ENCODE results near the gene ATG4C.
A peak's percentile ranks its signal among the peaks of the same experiment; 100 is the strongest.

The ATG4C gene

DNA sequence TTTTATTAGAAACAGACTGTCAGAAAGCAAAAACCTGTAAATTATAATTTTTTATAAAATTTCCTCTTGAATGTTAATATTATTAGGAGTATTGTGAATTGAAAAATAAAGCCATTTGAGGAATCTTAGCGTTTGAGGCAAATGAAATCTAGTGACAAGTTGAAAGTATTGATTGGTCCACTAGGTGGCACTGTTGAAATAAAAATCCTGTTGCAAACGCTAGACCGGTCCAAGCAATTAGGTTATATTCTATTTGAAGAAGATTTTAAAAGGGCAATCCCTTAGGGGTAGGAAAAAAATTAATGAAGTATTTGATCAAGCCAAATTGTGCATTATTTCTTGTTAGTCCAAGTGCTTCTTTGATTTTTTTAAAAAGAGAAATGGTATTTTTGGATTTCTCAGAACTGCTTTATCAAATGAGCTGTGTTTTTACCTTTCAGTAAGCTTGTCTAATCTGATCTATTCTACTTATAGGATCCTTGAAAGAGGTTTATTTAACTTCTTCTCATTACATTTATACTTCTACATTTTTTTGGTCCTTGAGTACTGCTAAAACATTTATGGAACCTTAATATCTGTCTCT, 57.7 kb downstream of the ATG4C start:
- DNase-seq: peak; percentile 19

DNA sequence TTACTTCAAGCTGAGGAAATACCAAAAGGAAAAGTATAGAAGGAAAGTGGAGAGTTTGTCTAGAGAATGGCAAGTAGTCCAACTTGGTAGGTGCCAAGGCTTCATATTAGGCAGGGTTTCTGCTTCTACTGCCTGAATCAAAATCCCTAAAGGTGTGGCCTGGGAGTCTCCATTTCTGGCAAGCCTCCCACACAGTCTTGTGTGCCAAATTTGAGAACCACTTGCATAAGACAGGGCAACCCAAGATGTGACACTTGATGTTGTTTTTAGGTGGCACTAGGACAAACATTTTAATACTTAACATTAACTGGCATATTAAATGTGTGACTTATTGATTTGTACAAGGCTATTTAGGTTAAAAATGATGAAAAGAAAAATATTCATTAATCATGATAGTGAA, 60.1 kb downstream of the ATG4C start:
- DNase-seq: no peak

DNA sequence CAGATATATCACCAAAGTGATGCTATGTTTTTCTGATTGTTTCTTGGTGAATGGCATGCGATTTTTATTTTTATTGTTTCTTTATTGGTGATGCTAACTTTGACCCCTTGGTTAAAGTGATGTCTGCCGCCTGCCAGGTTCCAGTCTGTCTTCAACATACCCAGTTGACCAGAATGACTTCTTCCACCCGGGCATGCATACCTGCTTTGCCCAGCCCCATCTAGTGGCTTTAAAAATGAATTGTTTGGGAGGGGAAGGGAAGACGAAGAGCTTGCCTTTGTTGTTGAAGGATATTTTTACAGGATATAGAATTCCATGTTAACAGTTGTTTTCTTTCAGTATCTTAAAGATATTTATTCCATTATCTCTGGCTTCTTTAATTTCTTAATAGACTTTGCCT, 65.1 kb downstream of the ATG4C start:
- DNase-seq: no peak

DNA sequence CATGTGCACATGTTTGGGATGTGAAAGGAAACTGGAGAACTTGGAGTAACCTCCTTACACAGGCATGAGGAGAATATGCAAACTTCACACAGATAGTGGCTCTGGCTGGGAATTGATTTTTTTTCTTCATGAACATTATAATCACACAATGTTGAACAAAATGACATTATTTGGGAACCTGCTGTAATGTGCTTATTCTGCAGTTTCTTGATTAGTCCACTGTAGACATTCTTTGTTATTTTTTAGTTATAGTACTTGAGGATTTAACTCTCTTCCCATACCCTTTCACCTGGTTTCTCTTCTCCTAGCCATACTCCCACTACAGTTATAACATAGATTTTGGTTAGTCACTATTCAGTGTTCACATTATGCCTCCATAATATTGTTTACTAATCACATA, 68.3 kb downstream of the ATG4C start:
- DNase-seq: no peak

DNA sequence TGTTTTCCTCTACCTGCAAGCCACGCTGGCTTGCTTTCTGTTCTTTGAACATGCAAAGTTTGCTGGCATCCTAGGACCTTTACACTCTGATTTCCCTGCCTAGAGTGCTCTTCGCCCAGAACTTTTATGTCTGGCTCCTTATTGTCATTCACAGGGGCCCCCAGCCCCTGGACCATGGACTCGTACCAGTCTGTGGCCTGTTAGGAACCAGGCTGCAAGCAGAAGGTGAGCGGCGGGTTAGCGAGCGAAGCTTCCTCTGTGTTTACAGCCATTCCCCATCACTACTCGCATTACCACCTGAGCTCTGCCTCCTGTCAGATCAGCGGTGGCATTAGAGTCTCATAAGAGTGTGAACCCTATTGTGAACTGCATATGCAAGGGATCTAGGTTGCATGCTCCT, 73.0 kb downstream of the ATG4C start:
- DNase-seq: no peak

DNA sequence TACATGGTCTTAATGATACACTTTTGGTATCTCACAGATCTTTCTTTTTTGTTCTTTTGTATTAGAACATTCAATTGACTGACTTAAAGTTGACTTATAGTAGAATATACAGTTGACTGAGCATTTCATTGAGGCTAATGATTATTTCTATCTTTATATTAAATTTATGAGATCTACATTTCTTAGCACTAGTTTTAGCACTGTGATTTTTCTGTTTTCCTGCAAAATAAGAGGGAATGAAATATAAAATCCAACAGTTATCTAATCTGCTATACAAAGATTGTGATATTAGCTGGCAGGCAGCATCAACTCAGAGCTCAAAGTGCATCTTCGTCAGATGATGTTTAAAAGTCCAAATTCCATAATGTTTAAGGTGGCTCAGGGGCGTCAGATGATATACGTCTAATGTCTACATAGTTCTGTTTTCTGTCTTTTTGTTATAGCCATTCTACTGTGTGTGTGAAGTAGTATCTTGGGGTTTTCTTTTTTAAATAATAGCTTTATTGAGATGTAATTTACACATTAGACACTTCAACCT, 85.4 kb downstream of the ATG4C start:
- no peak for DNase-seq

DNA sequence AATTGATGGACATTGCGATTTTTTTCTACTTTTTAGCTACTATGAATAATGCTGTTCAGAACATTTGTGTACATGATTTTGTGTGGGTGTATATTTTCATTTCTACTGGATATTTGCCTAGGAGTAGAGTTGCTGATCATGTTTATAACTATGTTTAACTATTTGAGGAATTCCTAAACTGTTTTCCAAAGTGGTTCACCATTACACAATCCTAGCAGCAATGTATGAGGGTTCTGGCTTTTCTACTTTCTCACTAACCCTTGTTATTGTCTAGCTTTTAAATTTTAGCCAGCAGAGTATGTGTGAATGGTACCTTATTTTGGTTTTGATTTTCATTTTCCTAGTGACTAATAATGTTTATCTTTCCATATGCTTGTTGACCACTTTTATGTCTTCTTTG, 86.2 kb downstream of the ATG4C start:
- DNase-seq: no peak

DNA sequence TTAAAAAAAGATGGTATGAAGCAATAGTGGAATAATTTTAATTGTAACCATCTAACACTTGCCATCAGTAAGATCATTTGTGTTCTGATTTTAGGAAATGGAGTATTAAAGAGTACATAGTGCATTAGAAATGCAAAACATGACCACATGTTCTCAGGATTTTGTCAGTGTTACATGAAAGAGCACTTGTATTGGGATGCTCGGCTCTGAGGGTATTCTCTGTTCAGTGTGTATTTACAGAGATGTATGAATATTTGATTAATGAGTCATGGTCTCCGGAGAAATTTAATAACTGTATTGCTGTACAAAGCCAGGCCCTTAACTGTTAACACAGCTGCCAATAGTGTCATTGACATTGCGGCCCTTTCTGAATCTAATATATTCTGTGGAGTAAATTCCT, 91.7 kb downstream of the ATG4C start:
- no peak for DNase-seq

DNA sequence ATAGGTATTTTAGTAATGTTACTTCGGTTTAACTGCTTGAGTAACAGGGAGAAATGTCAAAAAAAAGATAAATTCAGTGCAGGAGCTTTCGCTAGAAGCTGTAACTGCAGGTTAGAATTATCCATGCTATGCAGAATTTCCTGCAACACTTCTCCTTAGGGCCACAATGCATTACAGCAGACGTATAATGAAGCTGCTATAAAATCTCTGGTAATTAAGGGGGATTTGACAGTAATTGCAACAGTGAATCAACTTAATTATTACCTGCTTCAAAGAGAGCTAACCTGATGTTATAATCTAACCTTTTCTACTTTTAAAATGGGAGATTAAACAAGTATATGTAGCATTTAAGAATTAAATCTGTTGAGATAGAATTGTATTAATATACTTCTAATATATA, 92.6 kb downstream of the ATG4C start:
- no peak for DNase-seq

DNA sequence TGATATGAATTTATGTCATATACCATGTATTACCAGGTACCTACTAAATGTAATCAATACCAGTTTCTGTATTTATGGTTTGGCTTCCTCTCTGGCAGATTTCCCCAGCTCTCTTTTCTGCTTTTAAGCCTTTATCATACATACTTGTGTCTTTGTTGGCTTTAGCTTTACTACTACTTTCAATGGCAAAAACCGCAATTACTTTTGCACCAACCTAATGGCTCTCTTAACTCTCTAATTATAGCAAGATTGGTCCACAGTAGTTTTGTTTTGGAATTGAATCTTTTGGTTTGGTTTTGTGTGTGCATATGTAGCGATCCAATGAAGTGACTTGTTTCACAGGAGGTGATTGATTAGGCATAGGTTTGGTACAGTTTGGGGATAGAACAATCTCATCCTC, 93.6 kb downstream of the ATG4C start:
- no peak for DNase-seq

DNA sequence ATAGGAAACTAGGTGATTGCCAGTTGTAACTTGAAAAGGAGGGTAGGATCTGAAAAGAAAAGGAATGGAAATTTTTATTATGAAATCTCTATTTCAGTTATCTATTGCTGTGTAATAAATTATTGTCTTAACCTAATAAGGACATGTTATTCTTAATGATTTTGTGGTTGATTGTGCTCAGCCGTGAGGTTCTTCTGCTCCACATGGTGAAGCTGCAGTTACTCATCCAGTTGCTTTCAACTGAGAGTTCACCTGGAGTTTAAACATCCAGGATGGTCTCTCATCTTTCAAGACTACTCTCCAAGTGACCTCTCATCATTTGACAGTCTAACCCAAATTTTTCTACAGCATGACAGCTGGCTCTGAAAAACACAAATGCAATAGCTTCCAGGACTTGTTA, 96.0 kb downstream of the ATG4C start:
- DNase-seq: no peak

DNA sequence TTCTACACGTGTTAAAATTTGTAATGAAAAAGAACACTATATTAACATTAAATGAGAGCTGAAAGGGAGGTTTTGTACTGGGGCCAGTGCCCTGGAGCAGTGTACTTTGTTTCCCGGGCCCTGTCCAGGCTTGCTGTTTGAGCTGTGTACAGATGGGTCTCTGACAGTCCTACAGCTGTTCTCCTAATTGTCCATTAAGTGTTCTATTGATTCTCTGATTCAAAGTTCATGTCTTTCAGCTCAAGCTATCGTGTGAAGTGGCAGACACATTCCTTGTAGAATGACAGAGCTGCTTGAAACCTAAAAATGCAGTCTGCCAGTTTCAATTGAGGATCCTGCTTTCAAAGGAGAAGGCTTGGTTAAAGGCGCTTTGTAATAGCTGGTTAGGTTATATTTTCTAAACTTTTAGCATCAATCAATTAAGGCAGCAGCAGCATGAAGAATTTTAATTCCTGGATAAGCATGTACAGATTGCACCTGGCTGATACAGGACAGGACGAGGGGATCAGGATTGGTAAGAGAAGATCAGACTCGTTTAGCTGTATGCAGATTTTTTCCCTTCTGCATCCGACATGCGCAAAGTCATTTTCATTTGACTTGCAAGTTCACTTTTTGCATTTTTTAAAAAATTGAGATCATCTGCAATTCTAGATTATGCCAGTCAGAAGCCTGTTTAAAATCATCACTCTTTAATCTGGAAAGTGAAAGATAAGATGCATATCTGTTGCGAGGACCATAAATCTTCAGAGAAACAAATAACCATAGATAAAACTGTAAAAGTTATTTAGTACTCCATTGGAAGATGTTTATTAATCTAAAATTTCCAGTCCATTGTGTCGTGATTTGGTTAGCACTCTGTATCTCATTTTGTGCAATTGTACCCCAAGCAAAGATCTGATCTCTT, 98.5 kb downstream of the ATG4C start:
- no peak for DNase-seq

DNA sequence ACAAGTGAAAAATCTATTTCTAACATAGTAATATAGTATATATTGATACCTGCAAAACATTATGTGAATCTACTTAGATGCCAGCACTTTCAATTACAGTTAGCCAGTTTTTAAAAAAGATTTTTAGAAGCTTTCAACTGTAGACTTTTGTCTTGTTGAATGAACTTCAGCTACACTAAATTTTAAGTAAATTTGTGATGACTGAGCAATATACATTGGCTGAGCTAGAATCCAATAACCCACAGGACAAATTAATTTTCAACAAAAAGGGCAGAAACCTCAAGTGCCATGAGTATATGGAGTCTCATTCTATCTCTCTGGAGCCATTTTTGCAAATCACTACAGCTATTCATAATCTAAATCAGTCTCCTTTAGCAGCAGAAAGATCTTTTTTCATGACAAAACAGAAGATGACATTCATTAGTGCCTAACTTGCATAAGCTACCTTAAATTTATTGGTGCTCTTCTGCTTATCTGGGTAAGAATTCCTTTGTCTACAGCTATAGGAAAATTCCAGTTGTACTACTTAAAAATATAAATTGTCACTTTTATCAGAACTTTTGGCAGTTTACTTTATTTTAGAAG, 100.3 kb downstream of the ATG4C start:
- no peak for DNase-seq

DNA sequence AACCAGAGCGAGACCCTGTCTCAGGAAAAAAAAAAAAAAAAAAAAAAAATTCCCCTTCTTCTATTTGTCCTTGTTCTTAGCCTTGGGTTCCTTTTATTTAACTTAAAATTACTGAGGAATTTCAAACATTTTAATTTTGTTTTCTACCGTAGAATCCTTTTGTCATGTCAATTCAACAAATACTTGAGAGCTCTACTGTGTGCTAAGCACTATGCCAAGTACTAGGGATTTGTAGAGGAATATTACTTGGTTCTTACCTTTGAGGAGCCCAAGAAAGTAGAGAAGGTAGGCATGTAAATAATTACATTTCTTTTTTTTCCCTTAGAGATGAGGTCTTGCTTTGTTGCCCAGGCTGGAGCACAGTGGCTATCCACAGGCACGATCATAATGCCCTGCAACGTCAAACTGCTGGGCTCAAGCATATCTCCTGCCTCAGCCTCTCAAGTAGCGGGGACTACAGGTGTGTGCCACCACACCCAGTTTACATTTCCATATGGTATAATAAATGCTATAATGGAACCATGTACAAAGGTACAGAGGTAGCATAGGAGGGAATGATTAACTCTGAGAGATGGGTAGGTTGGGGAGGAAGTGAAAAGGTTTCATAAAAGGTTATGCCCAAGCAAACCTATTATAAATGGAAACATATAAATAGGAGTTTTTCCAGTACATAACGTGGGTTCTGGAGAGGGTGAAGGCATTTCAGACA, 104.0 kb downstream of the ATG4C start:
- DNase-seq: no peak

DNA sequence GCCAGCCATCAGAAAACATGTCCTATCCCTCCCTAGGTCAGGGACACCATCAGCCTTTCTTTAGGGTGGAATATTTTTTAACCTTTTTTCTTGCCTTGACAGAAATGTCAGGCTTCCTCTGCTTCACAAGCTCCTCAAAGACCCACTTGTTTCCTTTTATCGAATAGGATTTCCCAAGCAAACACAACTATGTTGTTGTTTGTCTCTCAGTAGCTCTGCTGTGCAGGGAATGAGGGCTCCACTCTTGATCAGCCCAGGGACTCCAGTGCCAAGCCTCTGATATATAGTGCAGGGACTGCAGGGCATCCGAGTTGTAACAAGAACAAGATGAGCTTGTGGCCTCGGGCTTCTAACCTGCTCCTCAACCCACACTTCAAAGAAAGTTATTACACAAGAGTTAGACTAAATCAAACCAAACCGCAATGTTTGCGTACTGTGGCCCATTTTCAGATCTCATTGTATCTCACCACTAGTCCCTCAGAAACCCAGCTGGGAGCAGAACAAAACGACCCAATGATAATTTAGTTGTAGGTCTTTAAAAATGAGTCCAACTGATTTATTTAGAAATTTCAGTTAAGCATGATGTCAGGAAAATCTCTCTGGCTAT, 108.1 kb downstream of the ATG4C start:
- no peak for DNase-seq

DNA sequence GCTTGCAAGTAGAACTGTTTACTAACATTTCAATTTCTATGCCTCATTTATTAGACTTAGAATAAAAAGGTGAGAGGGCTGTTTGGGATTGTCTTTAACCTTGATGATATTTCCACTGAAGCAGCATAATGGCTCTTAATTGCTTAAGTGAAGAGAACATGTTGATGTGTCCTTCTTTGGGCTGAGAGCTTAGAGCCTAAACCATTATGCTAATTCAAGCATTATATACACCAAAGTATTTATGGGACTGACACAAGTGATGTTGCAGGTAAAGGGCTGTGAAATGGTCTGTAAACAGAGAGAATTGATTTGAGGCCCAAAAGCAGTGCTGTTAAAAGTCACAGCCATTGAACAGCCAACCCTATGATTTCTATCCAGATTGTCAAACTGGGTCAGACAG, 113.9 kb downstream of the ATG4C start:
- no peak for DNase-seq

DNA sequence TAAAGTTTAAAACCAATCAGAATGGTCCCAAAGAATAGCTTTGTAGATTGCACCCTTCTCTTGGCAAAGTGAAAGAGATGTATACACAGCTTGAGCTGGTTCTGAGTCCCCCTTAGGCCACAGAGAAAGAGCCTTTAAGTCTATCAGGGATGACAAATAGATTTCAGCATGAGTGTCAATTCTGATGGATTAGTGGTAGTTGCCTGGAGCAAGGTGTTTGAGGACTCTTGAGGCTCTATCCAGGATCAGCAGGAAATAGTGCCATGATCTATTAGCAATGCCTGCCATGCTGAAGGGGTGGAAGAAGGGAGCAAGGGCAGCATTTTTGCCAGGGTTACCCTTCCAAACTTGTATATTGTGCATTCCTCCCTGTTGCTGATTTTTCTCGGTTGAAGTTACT, 116.6 kb downstream of the ATG4C start:
- no peak for DNase-seq

DNA sequence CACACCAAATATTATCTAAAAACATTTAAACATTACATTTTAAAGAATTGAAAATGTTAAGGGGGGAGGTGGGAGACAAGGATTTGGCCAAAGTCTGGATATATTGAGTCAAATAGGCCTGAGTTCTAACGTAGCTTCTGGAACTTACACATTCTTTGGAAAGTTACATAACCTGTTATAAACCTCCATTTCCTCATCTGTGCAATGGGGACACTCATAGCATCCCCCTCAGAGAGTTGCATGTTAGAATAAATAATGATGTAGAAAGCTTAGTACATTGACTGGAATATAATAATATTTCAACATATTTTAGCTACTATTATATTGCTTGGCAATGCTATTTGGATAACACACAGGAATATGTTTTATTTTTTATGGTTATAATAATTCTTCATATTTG, 117.7 kb downstream of the ATG4C start:
- DNase-seq: no peak

DNA sequence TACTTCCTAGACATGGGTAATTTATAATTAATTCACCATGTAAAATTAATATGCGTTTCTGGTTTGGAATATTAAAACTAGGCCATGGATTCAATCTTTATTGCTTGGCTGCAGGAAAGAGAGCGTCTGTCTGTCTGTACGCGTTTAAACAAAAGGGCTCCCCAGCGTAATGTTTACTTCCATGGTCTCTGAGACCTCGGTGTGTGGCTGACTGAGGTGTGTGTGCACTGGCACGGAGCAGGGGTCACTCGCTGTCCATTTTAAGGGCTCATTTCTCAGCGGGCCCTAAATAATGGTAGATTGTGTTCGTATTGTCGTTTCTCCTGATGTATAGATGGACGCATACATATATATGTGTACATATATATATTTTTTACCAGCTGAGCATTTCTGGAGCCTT, 119.6 kb downstream of the ATG4C start:
- no peak for DNase-seq

DNA sequence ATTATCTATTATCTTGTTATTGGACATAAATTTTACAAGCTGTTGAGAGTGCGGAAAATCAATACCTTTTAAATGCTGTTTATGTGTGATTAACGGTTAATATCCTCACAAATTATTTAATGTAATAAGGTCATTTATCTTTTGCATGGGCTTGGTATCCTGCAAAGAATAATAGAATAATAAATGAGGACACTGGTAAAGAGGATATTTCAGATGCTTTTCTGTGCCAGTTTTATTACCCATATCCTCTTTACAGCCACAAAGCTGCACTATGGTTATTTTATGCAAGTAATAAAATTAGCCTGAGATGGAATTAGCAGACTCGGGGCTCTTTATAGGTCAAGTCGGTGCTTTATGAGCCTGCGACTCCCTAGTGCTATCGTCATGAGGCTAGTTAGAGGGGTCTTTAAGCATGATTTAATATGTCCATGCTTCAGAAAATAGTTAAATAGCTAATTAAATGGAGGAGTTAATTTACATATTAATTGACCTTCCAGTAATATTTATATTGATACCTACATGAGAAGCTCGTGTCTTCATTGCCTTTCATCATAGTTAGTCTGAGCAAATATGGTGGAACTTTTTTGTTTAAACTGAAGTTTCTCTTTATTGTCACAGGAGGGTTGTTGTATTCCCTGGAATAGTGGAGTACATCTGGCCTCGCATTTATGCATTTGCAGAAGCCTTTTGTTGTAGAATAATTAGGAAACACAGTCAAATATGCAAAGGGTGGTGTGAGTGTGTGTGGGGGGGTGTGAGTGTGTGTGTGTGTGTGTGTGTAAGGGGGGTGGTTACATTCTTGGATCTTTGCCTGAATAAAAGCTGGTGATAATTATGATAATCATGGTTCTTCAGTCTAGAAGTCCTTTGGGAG, 120.3 kb downstream of the ATG4C start:
- DNase-seq: no peak

DNA sequence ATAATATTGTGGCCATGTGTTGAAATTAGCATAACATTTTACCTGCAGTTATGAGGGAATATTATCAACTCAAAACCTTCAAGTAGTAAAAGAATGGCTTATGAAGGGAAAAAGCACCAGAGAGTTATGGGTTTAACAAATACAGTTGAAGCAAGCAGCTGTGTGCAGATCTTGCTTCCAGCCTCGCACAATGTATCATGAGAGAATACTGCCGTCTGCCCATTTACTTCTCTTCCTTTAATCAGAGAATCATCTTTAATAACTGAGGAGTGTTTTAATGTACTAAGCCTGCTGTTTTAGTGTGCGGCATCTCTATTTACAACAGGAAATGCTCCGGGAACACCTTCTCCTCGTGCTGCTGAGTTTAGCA, 120.9 kb downstream of the ATG4C start:
- DNase-seq: no peak

DNA sequence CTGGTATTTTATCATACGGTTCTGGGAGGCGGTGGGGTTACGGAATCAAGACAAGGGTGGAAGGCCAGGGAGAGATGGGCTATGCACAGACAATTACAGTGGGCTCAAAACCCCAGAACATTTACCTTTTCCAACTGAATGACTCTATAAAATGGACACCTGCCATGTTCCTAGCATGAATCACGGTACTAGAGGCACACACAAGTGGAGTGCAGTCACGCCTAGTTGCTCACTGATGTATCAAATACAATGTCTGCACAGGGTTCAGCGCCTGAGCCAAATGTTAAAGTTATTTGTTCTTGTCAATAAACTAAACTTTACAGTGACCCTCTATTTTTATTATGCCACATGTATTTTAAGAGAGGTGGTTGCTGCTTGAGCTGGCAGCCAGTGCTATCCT, 121.4 kb downstream of the ATG4C start:
- DNase-seq: no peak
